Activated CD4-positive, alpha-beta T cell treated with anti-CD3 and anti-CD28 coated beads for 24 hours (primary cell): ENCODE data around the gene TMEM204.

Experiments used
- DNase-seq, 2 donors: peaks; one replicate each; pipeline ENCODE4 v3.0.0-alpha.2; 2020; ENCODE audit warnings: low read depth in 2 of 2

The TMEM204 gene

GRCh38 chr16:1520461-1520860 lies 13.0 kb upstream of the TMEM204 start:
- no peak for DNase-seq

GRCh38 chr16:1523581-1524245 lies 9.8 kb upstream of the TMEM204 start:
- DNase-seq: no peak

GRCh38 chr16:1524366-1524765 lies 9.1 kb upstream of the TMEM204 start:
- no peak for DNase-seq

- no peak for DNase-seq
These were observed 7.4 kb upstream of the TMEM204 start for GRCh38 chr16:1525871-1526607.

- no peak for DNase-seq
These were observed 6.6 kb upstream of the TMEM204 start for GRCh38 chr16:1526608-1527555.

- DNase-seq: no peak
These were observed 5.3 kb upstream of the TMEM204 start for GRCh38 chr16:1527836-1528811.

GRCh38 chr16:1528921-1529537 lies 4.4 kb upstream of the TMEM204 start:
- no peak for DNase-seq

- DNase-seq: no peak
These were observed 3.0 kb upstream of the TMEM204 start for GRCh38 chr16:1530349-1530882.

- DNase-seq: no peak
These were observed 2.4 kb upstream of the TMEM204 start for GRCh38 chr16:1530883-1531637.

GRCh38 chr16:1531638-1531910 lies 1.9 kb upstream of the TMEM204 start:
- no peak for DNase-seq

GRCh38 chr16:1532081-1532760 lies 1.2 kb upstream of the TMEM204 start:
- DNase-seq: no peak

GRCh38 chr16:1532771-1533170 lies 695 bp upstream of the TMEM204 start:
- DNase-seq: no peak

- peak in 1 of 2 donors; percentile 22 for DNase-seq
These were observed 855 bp downstream of the TMEM204 start for GRCh38 chr16:1534021-1535020.

GRCh38 chr16:1535391-1536291 lies 2.2 kb downstream of the TMEM204 start:
- DNase-seq: no peak

- no peak for DNase-seq
These were observed 3.1 kb downstream of the TMEM204 start for GRCh38 chr16:1536601-1537000.

- DNase-seq: no peak
These were observed 3.7 kb downstream of the TMEM204 start for GRCh38 chr16:1537138-1537577.

GRCh38 chr16:1537763-1538289 lies 4.4 kb downstream of the TMEM204 start:
- no peak for DNase-seq
